MM.1S (cell line): Measurements from ENCODE around the gene HMX2.

ENCODE experiments used
- EZH2phosphoT487 ChIP-seq: fragments of 300-600 bp; sonication (generic); IDR thresholded peaks from 2 replicates; pipeline ENCODE4 v1.6.1; 2018; ENCODE audit warnings: antibody characterized with exemption, low read length
- TF ChIP-seq, protein P1 (sequence below): fragments of 300-600 bp; sonication (generic); IDR thresholded peaks from 2 replicates; pipeline ENCODE4 v1.5.1; 2016; ENCODE audit warnings: antibody characterized with exemption, low read length, mixed read lengths

- TF ChIP-seq, protein P1, sequence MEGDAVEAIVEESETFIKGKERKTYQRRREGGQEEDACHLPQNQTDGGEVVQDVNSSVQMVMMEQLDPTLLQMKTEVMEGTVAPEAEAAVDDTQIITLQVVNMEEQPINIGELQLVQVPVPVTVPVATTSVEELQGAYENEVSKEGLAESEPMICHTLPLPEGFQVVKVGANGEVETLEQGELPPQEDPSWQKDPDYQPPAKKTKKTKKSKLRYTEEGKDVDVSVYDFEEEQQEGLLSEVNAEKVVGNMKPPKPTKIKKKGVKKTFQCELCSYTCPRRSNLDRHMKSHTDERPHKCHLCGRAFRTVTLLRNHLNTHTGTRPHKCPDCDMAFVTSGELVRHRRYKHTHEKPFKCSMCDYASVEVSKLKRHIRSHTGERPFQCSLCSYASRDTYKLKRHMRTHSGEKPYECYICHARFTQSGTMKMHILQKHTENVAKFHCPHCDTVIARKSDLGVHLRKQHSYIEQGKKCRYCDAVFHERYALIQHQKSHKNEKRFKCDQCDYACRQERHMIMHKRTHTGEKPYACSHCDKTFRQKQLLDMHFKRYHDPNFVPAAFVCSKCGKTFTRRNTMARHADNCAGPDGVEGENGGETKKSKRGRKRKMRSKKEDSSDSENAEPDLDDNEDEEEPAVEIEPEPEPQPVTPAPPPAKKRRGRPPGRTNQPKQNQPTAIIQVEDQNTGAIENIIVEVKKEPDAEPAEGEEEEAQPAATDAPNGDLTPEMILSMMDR, result no peak
- TF ChIP-seq EZH2phosphoT487, result no peak
These were observed 14.2 kb upstream of the HMX2 start for GRCh38 chr10:123133541-123134342.
